ENCODE measurements around the gene TGM2. TPM values are rescaled to one million over a fixed set of nuclear protein-coding genes. Genes with fewer than 3 reads are reported as not detected.

The TGM2 gene
- polyA plus RNA-seq, 1 donor (not counting 4 experiments of a cell fraction or from before 2014, with no cell fraction given), result 18.7 TPM

DNA sequence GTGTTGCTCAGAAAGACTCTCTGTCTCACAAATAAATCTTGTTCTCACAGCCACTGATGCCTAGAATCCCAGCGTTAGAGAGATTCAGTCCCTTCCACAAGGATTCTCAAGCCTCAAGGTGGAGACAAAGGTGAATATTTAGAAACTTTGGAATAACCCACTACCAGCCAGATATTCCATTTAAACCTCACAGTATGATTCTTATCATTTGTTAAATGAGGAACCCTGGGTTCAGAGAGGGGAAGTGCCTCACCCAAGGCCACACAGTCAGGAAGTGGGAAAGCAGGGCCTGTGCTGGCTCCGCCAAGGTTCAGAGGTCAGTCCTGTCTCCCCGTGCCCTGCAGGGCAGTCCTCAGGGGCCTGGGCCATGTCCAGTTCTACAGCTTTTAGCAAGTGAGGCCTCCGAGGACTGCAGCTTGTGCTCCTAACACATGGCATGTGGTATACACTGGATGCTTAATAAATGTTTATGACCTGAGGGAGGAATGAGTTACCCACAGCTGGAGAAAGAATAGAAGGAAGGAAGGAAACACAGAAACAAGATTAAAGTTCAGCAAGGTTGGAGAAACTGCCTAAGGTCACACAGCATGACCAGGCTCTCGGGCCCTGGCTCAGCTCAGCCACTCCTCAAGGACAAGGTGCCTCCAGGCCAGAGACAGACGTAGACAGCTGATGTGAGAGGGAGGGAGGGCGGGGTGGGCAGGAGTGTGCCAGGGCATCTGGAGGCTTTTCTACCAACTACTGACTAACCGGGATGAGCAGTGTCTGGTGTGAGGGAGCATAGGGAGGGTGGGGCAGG, 3.9 kb upstream of the TGM2 start:
- H3K9me3 ChIP-seq (ENCODE audit: control insufficient read depth, low read depth, low read length), result no peaks in the 10 kb centered on the region
- no peaks in the 10 kb centered on the region for H3K9me1 ChIP-seq (ENCODE audit: control insufficient read depth, extremely low read depth, insufficient read depth, low read length)
- H3K79me2 ChIP-seq (ENCODE audit: control insufficient read depth, insufficient read depth, low read length), result no peaks in the 10 kb centered on the region
- FAIRE-seq (peak; percentile 57), DNase-seq (ENCODE audit: low read depth, low spot score) (no peak)
- H2AFZ ChIP-seq (ENCODE audit: control insufficient read depth, low read length), result peak overlapping the region; percentile 24
- peak overlapping the region; percentile 56 for H3K27ac ChIP-seq (ENCODE audit: control insufficient read depth, insufficient read depth, low read length)
- H3K9ac ChIP-seq (ENCODE audit: control insufficient read depth, extremely low read depth, insufficient read depth, low read length), result no peak overlapping the region
- TF ChIP-seq EZH2 (IDR thresholded peaks at IDR 0.05; ENCODE audit: low read length) (no peak), CTCF (optimal IDR thresholded peaks at IDR 0.05 in 1 of 3, IDR thresholded peaks at IDR 0.05 in 1 of 3, conservative IDR thresholded peaks at IDR 0.05 in 1 of 3; ENCODE audit: extremely low read depth in 1 of 3, insufficient read depth in 2 of 3, low read length in 3 of 3) (no peak)
- H3K27me3 ChIP-seq (ENCODE audit: control insufficient read depth, extremely low read depth, insufficient read depth, low read length), result no peaks in the 10 kb centered on the region
- no peaks in the 10 kb centered on the region for H4K20me1 ChIP-seq (ENCODE audit: control insufficient read depth, extremely low read depth, insufficient read depth, low read length)
- no peak overlapping the region for H3K4me3 ChIP-seq (ENCODE audit: control insufficient read depth in 2 of 3, extremely low read depth in 1 of 3, insufficient read depth in 2 of 3, low read depth in 1 of 3, low read length in 3 of 3)
- H3K4me1 ChIP-seq (ENCODE audit: control insufficient read depth, extremely low read depth, insufficient read depth, low read length), result peaks cover 52% of the 10 kb centered on the region
- H3K4me2 ChIP-seq (ENCODE audit: control insufficient read depth, extremely low read depth, insufficient read depth, low read depth, low read length), result no peak overlapping the region
- dilution Hi-C loops (cut with MboI; ENCODE audit: extremely low pct_ligation_motif_present, low sequenced_read_pairs), result no loop called here
- no peaks in the 10 kb centered on the region for H3K36me3 ChIP-seq (ENCODE audit: control insufficient read depth in 2 of 2, extremely low read depth in 1 of 2, insufficient read depth in 2 of 2, low read length in 2 of 2)

DNA sequence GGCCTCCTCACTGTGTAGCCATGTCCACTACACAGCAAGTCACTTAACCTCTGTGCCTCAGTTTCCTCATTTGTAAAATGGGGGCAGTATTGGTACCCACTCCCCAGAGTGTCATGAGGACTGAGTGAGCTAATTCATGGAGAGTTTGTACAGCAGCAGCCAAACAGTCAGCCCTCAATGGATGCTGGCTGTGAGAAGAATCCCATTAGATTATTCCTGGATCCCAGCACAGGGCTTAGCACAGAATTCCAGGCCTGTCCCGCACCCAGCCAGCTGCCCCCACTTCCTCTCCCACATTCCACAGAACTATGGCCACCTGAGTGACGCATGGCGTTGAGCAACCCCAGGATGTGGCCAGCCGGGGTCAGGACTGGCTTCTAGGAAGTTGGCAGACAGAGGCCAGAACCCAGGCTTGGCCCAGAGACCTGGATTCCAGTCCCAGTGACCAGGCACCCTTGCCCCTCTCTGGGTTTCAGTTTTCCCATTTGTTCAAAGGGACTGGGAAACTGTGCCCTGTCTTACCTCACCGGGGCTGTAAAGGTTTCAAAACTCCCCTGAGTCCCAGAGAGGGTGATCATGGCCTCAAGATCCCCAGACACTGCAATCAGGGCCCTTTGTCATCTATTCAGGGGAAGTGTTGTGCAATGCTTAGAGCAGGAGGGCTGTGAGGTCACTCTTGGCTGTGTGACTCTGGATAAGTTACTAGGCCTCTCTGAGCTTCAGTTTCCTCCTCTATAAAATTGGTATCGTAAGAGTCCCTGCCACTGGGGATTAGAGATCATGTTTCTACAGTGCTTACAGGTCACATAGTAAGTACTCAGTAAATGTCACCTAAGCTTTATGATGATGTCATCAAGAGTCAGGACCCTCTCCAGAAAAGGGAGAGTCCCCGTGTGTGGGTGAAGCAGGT, 3.0 kb upstream of the TGM2 start:
- Histone ChIP-seq H3K9me3 (ENCODE audit: control insufficient read depth, low read depth, low read length) (no peaks in the 10 kb centered on the region), H3K27me3 (ENCODE audit: control insufficient read depth, extremely low read depth, insufficient read depth, low read length) (no peaks in the 10 kb centered on the region), H4K20me1 (ENCODE audit: control insufficient read depth, extremely low read depth, insufficient read depth, low read length) (no peaks in the 10 kb centered on the region), H3K4me2 (ENCODE audit: control insufficient read depth, extremely low read depth, insufficient read depth, low read depth, low read length) (peak overlapping the region; percentile 20), H3K4me3 (ENCODE audit: control insufficient read depth in 2 of 3, extremely low read depth in 1 of 3, insufficient read depth in 2 of 3, low read depth in 1 of 3, low read length in 3 of 3) (no peak overlapping the region), H3K36me3 (ENCODE audit: control insufficient read depth in 2 of 2, extremely low read depth in 1 of 2, insufficient read depth in 2 of 2, low read length in 2 of 2) (no peaks in the 10 kb centered on the region), H3K4me1 (ENCODE audit: control insufficient read depth, extremely low read depth, insufficient read depth, low read length) (peaks cover 44% of the 10 kb centered on the region), H3K9me1 (ENCODE audit: control insufficient read depth, extremely low read depth, insufficient read depth, low read length) (no peaks in the 10 kb centered on the region), H3K27ac (ENCODE audit: control insufficient read depth, insufficient read depth, low read length) (peak overlapping the region; percentile 56), H2AFZ (ENCODE audit: control insufficient read depth, low read length) (peak overlapping the region; percentile 14), H3K79me2 (ENCODE audit: control insufficient read depth, insufficient read depth, low read length) (no peaks in the 10 kb centered on the region), H3K9ac (ENCODE audit: control insufficient read depth, extremely low read depth, insufficient read depth, low read length) (peak overlapping the region; percentile 48)
- TF ChIP-seq CTCF (optimal IDR thresholded peaks at IDR 0.05 in 1 of 3, IDR thresholded peaks at IDR 0.05 in 1 of 3, conservative IDR thresholded peaks at IDR 0.05 in 1 of 3; ENCODE audit: extremely low read depth in 1 of 3, insufficient read depth in 2 of 3, low read length in 3 of 3) (no peak), EZH2 (IDR thresholded peaks at IDR 0.05; ENCODE audit: low read length) (no peak)
- FAIRE-seq (peak; percentile 77), DNase-seq (ENCODE audit: low read depth, low spot score) (no peak)
- dilution Hi-C loops (cut with MboI; ENCODE audit: extremely low pct_ligation_motif_present, low sequenced_read_pairs), result no loop called here
